NT2/D1 (cell line): ENCODE data around the gene DMD.

Source experiments
- SUZ12 ChIP-seq: IDR thresholded peaks from 2 replicates; pipeline ENCODE4 v1.6.1; 2011; ENCODE audit not compliant: insufficient read length, insufficient read depth; ENCODE audit errors: extremely low read depth
- YY1 ChIP-seq: IDR thresholded peaks from 2 replicates; pipeline ENCODE4 v1.6.1; 2011; ENCODE audit not compliant: insufficient read length, insufficient read depth
- ZNF274 ChIP-seq: IDR thresholded peaks from 2 replicates; pipeline ENCODE4 v1.6.1; 2011; ENCODE audit warnings: mild to moderate bottlenecking, low read depth, low read length

- TF ChIP-seq SUZ12 (no peak), YY1 (no peak), ZNF274 (no peak)
Observed at GRCh38 chrX:31547416-31547815, 1663.9 kb downstream of the DMD start.
